K562 (cell line): ENCODE data around the gene BRD4. TPM values are rescaled to one million over a fixed set of nuclear protein-coding genes. Genes with fewer than 3 reads are reported as not detected.
"Not testable (repeated sequence)": the region's sequence is repeated elsewhere in the genome, so short reads cannot be mapped to it uniquely, and the experiment has no call there.

Experiments
- ATAC-seq: fragments of 200-7000 bp; cut with Tn5 transposase; 3 replicates; pipeline ENCODE4 v1.9.1; 2020; ENCODE audit warnings: moderate library complexity
- BruUV-seq: library from RNA; stranded (reverse); fragments of 400-500 nt; replicated peaks from 2 replicates; lab custom pipeline; 2021; lab: Mats Ljungman, UMichigan
- CTCF ChIA-PET: fragments of 300-600 bp; formaldehyde crosslinking; extraction: SDS; loops from one replicate; lab custom pipeline; 2021; ENCODE audit warnings: low intra/inter-chr PET ratio; lab: Yijun Ruan, JAX
- POLR2A ChIA-PET: fragments of 300-600, 350-650 bp; sonication (Branson Sonifier 250); formaldehyde crosslinking; extraction: SDS; loops from one replicate; lab custom pipeline; 2021; ENCODE audit warnings: antibody characterized with exemption, inconsistent platforms; lab: Yijun Ruan, JAX
- DNase-seq, 4 experiments: peaks; one replicate each; pipeline versions ENCODE4 v3.0.0 to v3.0.0-alpha.2; 2011 to 2018; ENCODE audit warnings: low spot score in 3 of 4, mixed read lengths in 3 of 4; ENCODE audit errors: extremely low read depth in 1 of 4
- FAIRE-seq: peaks from 2 replicates; lab custom pipeline; 2011; peaks lifted over from hg19 to GRCh38; lab: Jason Lieb, UNC
- H2AFZ ChIP-seq: 2 replicates; pipeline ENCODE4 v1.6.0; 2011; ENCODE audit warnings: low read depth, low read length, control low read depth, inconsistent platforms
- H3K27ac ChIP-seq: fragments of 200-600 bp; 3 replicates; pipeline ENCODE4 v1.8.0; 2011; ENCODE audit warnings: low read depth, mild to moderate bottlenecking, control low read depth, inconsistent platforms, low read length, moderate library complexity, mixed read lengths; ENCODE audit errors: extremely low read depth
- H3K27me3 ChIP-seq, 2 experiments: fragments of 300-600 bp in 1 of 2; 2 replicates in 1 of 2; 3 replicates in 1 of 2; pipeline versions ENCODE4 v1.6.0 to v1.8.0; 2011; ENCODE audit warnings: inconsistent platforms in 2 of 2, low read length in 2 of 2, mild to moderate bottlenecking in 1 of 2, mixed read lengths in 1 of 2, moderate library complexity in 1 of 2; ENCODE audit not compliant: control insufficient read depth in 2 of 2, insufficient read depth in 2 of 2
- H3K36me3 ChIP-seq: fragments of 300-600 bp; 3 replicates; pipeline ENCODE4 v1.8.0; 2011; ENCODE audit warnings: mild to moderate bottlenecking, low read length, inconsistent platforms; ENCODE audit not compliant: control insufficient read depth, insufficient read depth
- H3K4me1 ChIP-seq, 2 experiments: fragments of 200-600 bp in 1 of 2; replicated peaks in 1 of 2; 2 replicates in 1 of 2; 3 replicates in 1 of 2; pipeline versions ENCODE4 v1.5.1 to v1.8.0; 2011; ENCODE audit warnings: inconsistent platforms in 2 of 2, low read length in 2 of 2, mild to moderate bottlenecking in 1 of 2, mixed read lengths in 1 of 2, moderate library complexity in 1 of 2; ENCODE audit not compliant: control insufficient read depth in 2 of 2, insufficient read depth in 2 of 2
- H3K4me2 ChIP-seq: 2 replicates; pipeline ENCODE4 v1.6.1; 2011; ENCODE audit warnings: low read length, control low read depth, inconsistent platforms, mixed read lengths; ENCODE audit not compliant: insufficient read depth
- H3K4me3 ChIP-seq: fragments of 200-600 bp; sonication (generic), shearing (Covaris generic); 2 replicates; pipeline ENCODE4 v1.5.1; 2016; ENCODE audit warnings: control low read depth, inconsistent platforms
- H3K79me2 ChIP-seq: fragments of 200-600 bp; 3 replicates; pipeline ENCODE4 v1.8.0; 2011; ENCODE audit warnings: low read length, inconsistent platforms; ENCODE audit not compliant: control insufficient read depth, insufficient read depth
- H3K9ac ChIP-seq, 2 experiments: 2 replicates each; pipeline versions ENCODE4 v1.6.0 to v1.6.1; 2011; ENCODE audit warnings: low read depth in 2 of 2, low read length in 2 of 2, control low read depth in 1 of 2, inconsistent platforms in 1 of 2, mild to moderate bottlenecking in 1 of 2, mixed read lengths in 1 of 2; ENCODE audit not compliant: insufficient read depth in 1 of 2
- H3K9me1 ChIP-seq: one replicate; pipeline ENCODE4 v1.6.0; 2011; ENCODE audit warnings: inconsistent platforms, mild to moderate bottlenecking, low read length, moderate library complexity; ENCODE audit not compliant: control insufficient read depth, insufficient read depth
- H3K9me3 ChIP-seq: replicated peaks from 2 replicates; pipeline ENCODE4 v1.5.1; 2011; ENCODE audit warnings: low read depth, low read length, inconsistent platforms; ENCODE audit not compliant: control insufficient read depth, insufficient read depth
- H4K20me1 ChIP-seq: replicated peaks from 2 replicates; pipeline ENCODE4 v1.6.1; 2011; ENCODE audit warnings: low read length, inconsistent platforms, mixed read lengths; ENCODE audit not compliant: control insufficient read depth, insufficient read depth
- POLR2AphosphoS5 ChIP-seq: IDR thresholded peaks from 2 replicates; pipeline ENCODE4 v1.6.1; 2011; ENCODE audit warnings: mild to moderate bottlenecking, low read depth, low read length, moderate library complexity; ENCODE audit not compliant: control insufficient read depth, insufficient read depth
- POLR2B ChIP-seq: fragments of 450-650 bp; IDR thresholded peaks from 2 replicates; pipeline ENCODE4 v1.6.1; 2018; ENCODE audit warnings: low read depth; ENCODE audit not compliant: partially characterized antibody
- RBM25 ChIP-seq: fragments of 200-400 bp; formaldehyde crosslinking; IDR thresholded peaks from 2 replicates; pipeline ENCODE4 v1.6.1; 2018; ENCODE audit warnings: low read length, low read depth, moderate library complexity; ENCODE audit not compliant: severe bottlenecking
- SIN3A ChIP-seq, 2 experiments: fragments of 150-350 bp in 1 of 2; IDR thresholded peaks; 2 replicates each; pipeline ENCODE4 v1.6.1; 2011 to 2016; ENCODE audit warnings: borderline replicate concordance in 2 of 2, low read depth in 2 of 2, low read length in 2 of 2, mild to moderate bottlenecking in 2 of 2, moderate library complexity in 2 of 2; ENCODE audit not compliant: control insufficient read depth in 1 of 2
- SUPT5H ChIP-seq: fragments of 450-650 bp; IDR thresholded peaks from 2 replicates; pipeline ENCODE4 v1.6.1; 2016
- ZNF121 ChIP-seq: sonication (generic); formaldehyde crosslinking; conservative IDR thresholded peaks from 2 replicates; pipeline ENCODE4 v1.8.0; 2022; ENCODE audit warnings: missing genetic modification reagents
- WGBS: fragments of 100-300 bp; shearing (Covaris generic); methylation state at CpG from one replicate; pipeline ENCODE4 v1.1.6; 2016; ENCODE audit warnings: low coverage, mixed read lengths; ENCODE audit not compliant: insufficient coverage; ENCODE audit errors: missing lambda C conversion rate; 5-methylcytosine and 5-hydroxymethylcytosine counted together
- in situ Hi-C: fragments of 300-500 bp; cut with MboI; formaldehyde crosslinking; loops from 4 replicates; pipeline ENCODE4 v1.15.0; 2018; ENCODE audit warnings: inconsistent platforms, mixed read lengths
- intact Hi-C: fragments of 100-400 bp; cut with micrococcal nuclease; formaldehyde crosslinking; loops from 2 replicates; pipeline ENCODE4 v1.14.2; 2022
- polyA plus RNA-seq, 8 experiments: library from polyadenylated mRNA; depleted of rRNA in 4 of 8; stranded (reverse) in 5 of 8; unstranded in 3 of 8; fragments of >200 nt; fragmentation: Nextera tagmentation in 2 of 8; fragmentation: Illumina TruSeq in 1 of 8; extraction: Ambion mirVana in 2 of 8; extraction: Trizol in 1 of 8; gene quantifications; 2 replicates each; pipeline versions ENCODE4 v1.2.1 to v1.2.3, GENCODE V29; 2011 to 2014; ENCODE audit warnings: inconsistent platforms in 1 of 8, missing spikeins in 1 of 8
- total RNA-seq, 7 experiments: library from RNA; depleted of rRNA in 6 of 7; stranded (reverse); fragments of >200 nt in 6 of 7; fragmentation: Illumina TruSeq in 2 of 7; extraction: Trizol in 2 of 7; gene quantifications; 2 replicates each; pipeline versions ENCODE4 v1.2.1 to v1.2.3, GENCODE V29; 2011 to 2021; ENCODE audit warnings: low replicate concordance in 1 of 7

BRD4 gene
- total and polyA plus RNA-seq, 9 of the 15 experiments (the other 6 are each of a cell fraction or from before 2014, with no cell fraction given): 1.8 to 105 (median 15.6) TPM

DNA sequence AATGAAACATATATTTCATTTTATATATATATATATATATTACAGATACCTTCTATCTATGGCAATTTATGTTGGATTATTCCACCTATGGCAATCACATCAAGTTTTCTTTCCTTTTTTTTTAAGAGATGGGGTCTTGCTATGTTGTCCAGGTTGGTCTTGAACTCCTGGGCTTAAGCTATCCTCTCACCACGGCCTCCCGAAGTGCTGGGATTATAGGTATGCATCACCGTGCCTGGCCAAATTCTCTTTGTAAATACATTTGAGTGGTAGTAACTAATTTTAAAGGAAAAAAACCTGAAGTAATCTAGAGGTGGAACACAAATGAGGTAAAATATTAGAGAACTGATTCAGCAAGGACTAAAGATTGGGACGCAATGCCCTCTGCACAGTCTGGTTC is 21.6 kb upstream of the BRD4 start:
- intact Hi-C loops (no loop called here), in situ Hi-C loops (no loop called here)
- H3K36me3 ChIP-seq: peaks cover 43% of the 10 kb centered on the region; the same call in 2 of the 3 replicates
- ChIA-PET POLR2A (interaction anchor here (0.6 kb wide), 1 partner anchor 45 kb away, joined by 3 read pairs; no protein-coding TSS in a partner anchor), CTCF (no interaction called here)
- H3K79me2 ChIP-seq: no peaks in the 10 kb centered on the region
- FAIRE-seq: no peak
- H3K9me1 ChIP-seq: no peaks in the 10 kb centered on the region
- no peaks in the 10 kb centered on the region for H4K20me1 ChIP-seq
- no peaks in the 10 kb centered on the region; a peak in 2 of 5 replicates for H3K4me1 ChIP-seq
- H3K4me3 ChIP-seq: no peak overlapping the region
- TF ChIP-seq ZNF121 (peak; percentile 50), RBM25 (peak; percentile 49), SIN3A (IDR thresholded peaks at IDR 0.05; ENCODE audit: borderline replicate concordance in 2 of 2, control insufficient read depth in 1 of 2, low read depth in 2 of 2, low read length in 2 of 2) (no peak)
- TF ChIP-seq, all 486 proteins: peak for 2
- no peak overlapping the region for H3K4me2 ChIP-seq
- 73% methylated on average over 4 of the region's 4 CpGs for WGBS
- H3K27me3 ChIP-seq: no peaks in the 10 kb centered on the region
- ATAC-seq: no peak
- H2AFZ ChIP-seq: no peak overlapping the region
- no peak for DNase-seq
- H3K9me3 ChIP-seq: no peaks in the 10 kb centered on the region
- no TSS peak for BruUV-seq
- no peak overlapping the region for H3K9ac ChIP-seq
- H3K27ac ChIP-seq: no peak overlapping the region

DNA sequence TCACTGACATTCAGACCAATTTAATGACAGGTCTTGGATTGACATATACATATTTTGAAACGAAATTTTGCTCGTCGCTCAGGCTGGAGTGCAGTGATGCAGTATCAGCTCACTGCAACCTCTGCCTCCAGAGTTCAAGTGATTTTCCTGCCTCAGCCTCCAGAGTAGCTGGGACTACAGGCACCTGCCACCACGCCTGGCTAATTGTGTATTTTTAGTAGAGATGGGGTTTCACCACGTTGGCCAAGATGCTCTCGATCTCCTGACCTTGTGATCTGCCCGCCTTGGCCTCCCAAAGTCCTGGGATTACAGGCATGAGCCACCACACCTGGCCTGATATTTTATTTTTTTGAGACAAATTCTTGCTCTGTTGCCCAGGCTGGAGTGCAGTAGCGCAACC is 20.2 kb upstream of the BRD4 start:
- H3K4me2 ChIP-seq, H3K27ac ChIP-seq, H3K27me3 ChIP-seq, in situ Hi-C loops, BruUV-seq, H3K4me1 ChIP-seq, FAIRE-seq, ATAC-seq, intact Hi-C loops, H3K9me1 ChIP-seq, H2AFZ ChIP-seq, H3K4me3 ChIP-seq, H3K9me3 ChIP-seq, DNase-seq, H4K20me1 ChIP-seq, H3K9ac ChIP-seq, H3K79me2 ChIP-seq: not testable (repeated sequence)
- TF ChIP-seq SUPT5H (peak; percentile 31), POLR2AphosphoS5 (peak; percentile 11; the same call in 1 of the 2 replicates), POLR2B (peak; percentile 37)
- WGBS: 73% methylated on average over 7 of the region's 8 CpGs
- H3K36me3 ChIP-seq: peaks cover 29% of the 10 kb centered on the region; the same call in 2 of the 3 replicates
- ChIA-PET CTCF (interaction anchor here (0.7 kb wide), 1 partner anchor 179 kb away, joined by 3 read pairs; no protein-coding TSS in a partner anchor), POLR2A (interaction anchor here (0.8 kb wide), 1 partner anchor 312 kb away, joined by 5 read pairs; no protein-coding TSS in a partner anchor)

DNA sequence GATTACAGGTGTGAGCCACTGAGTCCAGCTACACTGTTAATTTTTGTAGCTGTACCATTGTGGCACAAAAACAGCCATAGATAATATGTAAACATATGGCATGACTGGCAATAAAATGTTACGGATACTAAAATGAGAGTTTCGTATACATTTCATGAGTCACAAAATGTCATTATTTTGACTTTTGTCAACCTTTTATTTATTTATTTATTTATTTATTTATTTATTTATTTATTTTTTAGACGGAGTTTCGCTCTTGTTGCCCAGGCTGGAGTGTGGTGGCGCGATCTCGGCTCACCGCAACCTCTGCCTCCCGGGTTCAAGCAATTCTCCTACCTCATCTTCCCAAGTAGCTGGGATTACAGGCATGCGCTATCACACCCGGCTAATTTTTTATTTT is 9.0 kb upstream of the BRD4 start:
- CTCF ChIA-PET, H2AFZ ChIP-seq, H3K79me2 ChIP-seq, intact Hi-C loops, H3K4me2 ChIP-seq, in situ Hi-C loops, POLR2A ChIA-PET, DNase-seq, FAIRE-seq, H3K4me3 ChIP-seq, H3K27me3 ChIP-seq, ATAC-seq, H3K27ac ChIP-seq, H3K4me1 ChIP-seq, H3K9ac ChIP-seq, H3K9me1 ChIP-seq, H4K20me1 ChIP-seq, H3K36me3 ChIP-seq, BruUV-seq, H3K9me3 ChIP-seq: not testable (repeated sequence)
- 93% methylated on average over 11 of the region's 11 CpGs for WGBS
